ENCODE data around the gene FOXP1. TPM values are rescaled to one million over a fixed set of nuclear protein-coding genes. Genes with fewer than 3 reads are reported as not detected.

Gene FOXP1
- total and polyA plus RNA-seq, 2 of the 13 experiments (the other 11 are each of a cell fraction or from before 2014, with no cell fraction given): 40.4 to 59.0 TPM

DNA sequence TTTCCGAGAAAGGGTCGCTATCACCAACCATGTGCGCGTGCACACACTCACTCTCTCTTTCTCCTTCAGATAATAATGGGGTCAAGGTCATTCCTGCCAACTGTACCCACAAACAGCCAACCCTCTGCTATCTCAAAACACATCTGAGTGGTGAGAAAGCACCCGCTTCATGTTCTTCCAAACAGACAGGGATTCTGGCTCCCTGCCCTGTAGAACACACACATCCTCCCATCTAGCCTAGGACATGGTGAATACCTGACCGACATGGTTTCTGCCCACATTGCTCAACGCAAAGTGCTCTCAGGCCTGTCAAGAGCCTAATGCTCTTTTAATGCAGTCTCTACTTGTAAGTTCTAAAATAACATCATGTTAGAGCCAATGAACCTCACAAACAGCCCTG lies 302.2 kb downstream of the FOXP1 start:
- intact Hi-C loops (cut with micrococcal nuclease; ENCODE audit: unreplicated experiment): no loop called here
- ChIA-PET POLR2A (no interaction called here), CTCF (ENCODE audit: low intra/inter-chr PET ratio, low total read pairs) (no interaction called here)
- 99% methylated on average over 6 of the region's 7 CpGs for WGBS (ENCODE audit: low lambda C conversion rate)
- in situ Hi-C loops (cut with HindIII; ENCODE audit: extremely low pct_ligation_motif_present, low pct_unique_long_range_greater_than_20kb): no loop called here
- no peak for ATAC-seq
- TF ChIP-seq RBM22 (optimal IDR thresholded peaks at IDR 0.05; ENCODE audit: low read length) (peak; percentile 91), ZNF614 (CRISPR knock-in tag; IDR thresholded peaks at IDR 0.05; ENCODE audit: borderline replicate concordance) (no peak), CBX1 (IDR thresholded peaks at IDR 0.05; ENCODE audit: low read depth) (no peak), YY1 (IDR thresholded peaks at IDR 0.05; ENCODE audit: insufficient read depth, insufficient replicate concordance, low read depth, low read length) (no peak), GTF3A (CRISPR knock-in tag; conservative IDR thresholded peaks at IDR 0.05) (no peak)
- TF ChIP-seq, protein P1, sequence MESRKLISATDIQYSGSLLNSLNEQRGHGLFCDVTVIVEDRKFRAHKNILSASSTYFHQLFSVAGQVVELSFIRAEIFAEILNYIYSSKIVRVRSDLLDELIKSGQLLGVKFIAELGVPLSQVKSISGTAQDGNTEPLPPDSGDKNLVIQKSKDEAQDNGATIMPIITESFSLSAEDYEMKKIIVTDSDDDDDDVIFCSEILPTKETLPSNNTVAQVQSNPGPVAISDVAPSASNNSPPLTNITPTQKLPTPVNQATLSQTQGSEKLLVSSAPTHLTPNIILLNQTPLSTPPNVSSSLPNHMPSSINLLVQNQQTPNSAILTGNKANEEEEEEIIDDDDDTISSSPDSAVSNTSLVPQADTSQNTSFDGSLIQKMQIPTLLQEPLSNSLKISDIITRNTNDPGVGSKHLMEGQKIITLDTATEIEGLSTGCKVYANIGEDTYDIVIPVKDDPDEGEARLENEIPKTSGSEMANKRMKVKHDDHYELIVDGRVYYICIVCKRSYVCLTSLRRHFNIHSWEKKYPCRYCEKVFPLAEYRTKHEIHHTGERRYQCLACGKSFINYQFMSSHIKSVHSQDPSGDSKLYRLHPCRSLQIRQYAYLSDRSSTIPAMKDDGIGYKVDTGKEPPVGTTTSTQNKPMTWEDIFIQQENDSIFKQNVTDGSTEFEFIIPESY (CRISPR knock-in tag; IDR thresholded peaks at IDR 0.05): peak; percentile 19; the same call in 1 of the 2 replicates
- TF ChIP-seq, protein P2, sequence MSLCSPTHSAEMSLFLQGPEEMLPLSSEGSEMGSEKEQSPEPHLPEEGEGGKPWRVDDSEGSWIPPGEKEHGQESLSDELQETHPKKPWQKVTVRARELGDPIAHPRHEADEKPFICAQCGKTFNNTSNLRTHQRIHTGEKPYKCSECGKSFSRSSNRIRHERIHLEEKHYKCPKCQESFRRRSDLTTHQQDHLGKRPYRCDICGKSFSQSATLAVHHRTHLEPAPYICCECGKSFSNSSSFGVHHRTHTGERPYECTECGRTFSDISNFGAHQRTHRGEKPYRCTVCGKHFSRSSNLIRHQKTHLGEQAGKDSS (CRISPR knock-in tag; IDR thresholded peaks at IDR 0.05; ENCODE audit: borderline replicate concordance, low read depth): peak; percentile 80
- FAIRE-seq: no peak
- Histone ChIP-seq H2AFZ (ENCODE audit: low read length) (no peak overlapping the region), H3K4me3 (replicated peaks in 1 of 3; ENCODE audit: insufficient read depth in 1 of 3, low read depth in 2 of 3, low read length in 3 of 3) (no peak overlapping the region), H3K9ac (ENCODE audit: insufficient read depth, low read depth, low read length) (no peak overlapping the region), H3K4me2 (ENCODE audit: low read depth, low read length) (no peak overlapping the region), H3K4me1 (ENCODE audit: insufficient read depth, low read length) (no peaks in the 10 kb centered on the region; the same call in 1 of the 2 replicates), H3K27me3 (ENCODE audit: control insufficient read depth in 1 of 2, insufficient read depth in 2 of 2, low read length in 2 of 2) (no peaks in the 10 kb centered on the region), H4K20me1 (ENCODE audit: insufficient read depth, low read length) (no peaks in the 10 kb centered on the region), H3K79me2 (ENCODE audit: insufficient read depth, low read length) (peaks cover 6% of the 10 kb centered on the region), H3K27ac (ENCODE audit: extremely low read length, insufficient read depth, low read length) (no peak overlapping the region), H3K9me3 (ENCODE audit: low read length) (no peaks in the 10 kb centered on the region), H3K36me3 (replicated peaks in 1 of 2; ENCODE audit: control insufficient read depth in 1 of 2, insufficient read depth in 2 of 2, low read length in 2 of 2) (peaks cover 4 to 5% of the 10 kb centered on the region in 2 experiments; a peak in 1 of 5 replicates)
- no TSS peak for BruUV-seq (replicated peaks)
- no peak for DNase-seq (ENCODE audit: low spot score)
